ENCODE measurements around the gene PLCD3.

PLCD3 gene

GRCh38 chr17:45130681-45131615 is 1.4 kb downstream of the PLCD3 start:
- H3K9ac ChIP-seq (ENCODE audit: low read length): no peak overlapping the region
- H3K27me3 ChIP-seq (replicated peaks; ENCODE audit: insufficient read depth, low read length): 0 out of 2 replicates have a peak, but pooled peaks cover 8% of the 10 kb centered on the region
- peaks cover 6% of the 10 kb centered on the region; the same call in 1 of the 2 replicates for H3K4me1 ChIP-seq (ENCODE audit: low read length)
- DNase-seq: no peak
- no peak overlapping the region for H2AFZ ChIP-seq (ENCODE audit: low read length)
- no peak overlapping the region for H3K4me2 ChIP-seq (ENCODE audit: low read depth, low read length)
- no peak overlapping the region for H3K27ac ChIP-seq (ENCODE audit: low read length)
- no peaks in the 10 kb centered on the region for H4K20me1 ChIP-seq (ENCODE audit: insufficient read depth, low read length)
- peaks cover 2% of the 10 kb centered on the region; the same call in 1 of the 2 replicates for H3K79me2 ChIP-seq (ENCODE audit: low read length)
- H3K36me3 ChIP-seq (replicated peaks; ENCODE audit: insufficient read depth, low read length): no peaks in the 10 kb centered on the region
- no peak for TF ChIP-seq EZH2 (optimal IDR thresholded peaks at IDR 0.05; ENCODE audit: low read depth, low read length)
- H3K4me3 ChIP-seq (ENCODE audit: low read length): no peak overlapping the region
- H3K9me2 ChIP-seq (replicated peaks; ENCODE audit: insufficient read depth, low read length): no peaks in the 10 kb centered on the region
- H3F3A ChIP-seq (ENCODE audit: insufficient read depth, low read length): peaks cover 6% of the 10 kb centered on the region
- no peaks in the 10 kb centered on the region for H3K9me3 ChIP-seq (replicated peaks; ENCODE audit: insufficient read depth, low read length)

- no peak overlapping the region for H3K9ac ChIP-seq (ENCODE audit: low read length)
- no peak for DNase-seq
- H3F3A ChIP-seq (ENCODE audit: insufficient read depth, low read length): peaks cover 6% of the 10 kb centered on the region
- no peak overlapping the region for H2AFZ ChIP-seq (ENCODE audit: low read length)
- H3K27ac ChIP-seq (ENCODE audit: low read length): no peak overlapping the region
- no peak for TF ChIP-seq CTCF (IDR thresholded peaks at IDR 0.05; ENCODE audit: low read length)
- TF ChIP-seq EZH2phosphoT487 (IDR thresholded peaks at IDR 0.05; ENCODE audit: low read length): no peak
- no peak for TF ChIP-seq EZH2 (optimal IDR thresholded peaks at IDR 0.05; ENCODE audit: low read depth, low read length)
- H3K4me1 ChIP-seq (ENCODE audit: low read length): peaks cover 6% of the 10 kb centered on the region; the same call in 1 of the 2 replicates
- no peaks in the 10 kb centered on the region for H4K20me1 ChIP-seq (ENCODE audit: insufficient read depth, low read length)
- H3K27me3 ChIP-seq (replicated peaks; ENCODE audit: insufficient read depth, low read length): 0 out of 2 replicates have a peak, but pooled peaks cover 8% of the 10 kb centered on the region
- no peaks in the 10 kb centered on the region for H3K79me2 ChIP-seq (ENCODE audit: low read length)
- H3K4me3 ChIP-seq (ENCODE audit: low read length): no peak overlapping the region
- H3K4me2 ChIP-seq (ENCODE audit: low read depth, low read length): no peak overlapping the region
- no peaks in the 10 kb centered on the region for H3K36me3 ChIP-seq (replicated peaks; ENCODE audit: insufficient read depth, low read length)
- no peaks in the 10 kb centered on the region for H3K9me3 ChIP-seq (replicated peaks; ENCODE audit: insufficient read depth, low read length)
- no peaks in the 10 kb centered on the region for H3K9me2 ChIP-seq (replicated peaks; ENCODE audit: insufficient read depth, low read length)
Observed at GRCh38 chr17:45129940-45130680, 2.2 kb downstream of the PLCD3 start.

- no peak overlapping the region for H3K4me3 ChIP-seq (ENCODE audit: low read length)
- H3K9ac ChIP-seq (ENCODE audit: low read length): no peak overlapping the region
- H3K79me2 ChIP-seq (ENCODE audit: low read length): no peaks in the 10 kb centered on the region
- no peak overlapping the region for H3K27ac ChIP-seq (ENCODE audit: low read length)
- no peaks in the 10 kb centered on the region for H4K20me1 ChIP-seq (ENCODE audit: insufficient read depth, low read length)
- H2AFZ ChIP-seq (ENCODE audit: low read length): no peak overlapping the region
- DNase-seq: no peak
- peaks cover 6% of the 10 kb centered on the region for H3F3A ChIP-seq (ENCODE audit: insufficient read depth, low read length)
- peaks cover 6% of the 10 kb centered on the region; the same call in 1 of the 2 replicates for H3K4me1 ChIP-seq (ENCODE audit: low read length)
- no peaks in the 10 kb centered on the region for H3K36me3 ChIP-seq (replicated peaks; ENCODE audit: insufficient read depth, low read length)
- no peaks in the 10 kb centered on the region for H3K9me3 ChIP-seq (replicated peaks; ENCODE audit: insufficient read depth, low read length)
- no peak for TF ChIP-seq EZH2phosphoT487 (IDR thresholded peaks at IDR 0.05; ENCODE audit: low read length)
- no peak for TF ChIP-seq CTCF (IDR thresholded peaks at IDR 0.05; ENCODE audit: low read length)
- no peak for TF ChIP-seq EZH2 (optimal IDR thresholded peaks at IDR 0.05; ENCODE audit: low read depth, low read length)
- no peaks in the 10 kb centered on the region for H3K9me2 ChIP-seq (replicated peaks; ENCODE audit: insufficient read depth, low read length)
- H3K4me2 ChIP-seq (ENCODE audit: low read depth, low read length): no peak overlapping the region
- H3K27me3 ChIP-seq (replicated peaks; ENCODE audit: insufficient read depth, low read length): 0 out of 2 replicates have a peak, but pooled peaks cover 8% of the 10 kb centered on the region
Observed at GRCh38 chr17:45129426-45129939, 2.8 kb downstream of the PLCD3 start.
